ENCODE results near the gene DCAF7. TPM values are rescaled to one million over a fixed set of nuclear protein-coding genes. Genes with fewer than 3 reads are reported as not detected.

Gene DCAF7
- total RNA-seq, 2 donors from 2014 or later = 36.4 to 39.0 TPM

GRCh38 chr17:63640038-63640437, 89.8 kb downstream of the DCAF7 start:
- Mint-ChIP-seq H3K36me3 (ENCODE audit: low read depth) (peaks cover 11% of the 10 kb centered on the region), H3K27me3 (no peaks in the 10 kb centered on the region)

GRCh38 chr17:63641692-63642448, 91.6 kb downstream of the DCAF7 start:
- H3K4me3 Mint-ChIP-seq = no peak overlapping the region
- no peak overlapping the region for H3K27ac Mint-ChIP-seq
- DNase-seq (no peak), ATAC-seq (no peak)
- H3K9me3 ChIP-seq (ENCODE audit: control insufficient read depth, low read length, poor library complexity, severe bottlenecking) = no peaks in the 10 kb centered on the region
- no peaks in the 10 kb centered on the region for H3K27me3 Mint-ChIP-seq
- H3K4me1 Mint-ChIP-seq = peaks cover 21% of the 10 kb centered on the region
- peaks cover 6% of the 10 kb centered on the region for H3K36me3 Mint-ChIP-seq (ENCODE audit: low read depth)

More at GRCh38 chr17:63640038-63640437, 89.8 kb downstream of the DCAF7 start:
- DNase-seq = no peak
- no peak for ATAC-seq
- no peak overlapping the region for H3K27ac Mint-ChIP-seq
- no peak overlapping the region for H3K4me3 Mint-ChIP-seq
- peaks cover 30% of the 10 kb centered on the region for H3K4me1 Mint-ChIP-seq
- H3K9me3 ChIP-seq (ENCODE audit: control insufficient read depth, low read length, poor library complexity, severe bottlenecking) = no peaks in the 10 kb centered on the region

Other genes starting within 250 kb of the DCAF7 start
- 10 to 100 TPM; 50.8 to 69.9 TPM for gene CYB561, start 104.2 kb upstream of the DCAF7 start, total RNA-seq
- gene ACE, start 73.4 kb upstream of the DCAF7 start, total RNA-seq = 10 to 100 TPM; 11.6 to 21.5 TPM
- gene KCNH6, start 27.1 kb upstream of the DCAF7 start, total RNA-seq = not detected
- gene TACO1, start 50.4 kb downstream of the DCAF7 start, total RNA-seq = 10 to 100 TPM; 11.0 to 11.8 TPM
- gene MAP3K3, start 71.9 kb downstream of the DCAF7 start, total RNA-seq = 10 to 100 TPM; 74.1 to 85.0 TPM
- gene LIMD2, start 149.6 kb downstream of the DCAF7 start, total RNA-seq = 100 to 1,000 TPM; 451 to 473 TPM
- gene STRADA, start 191.3 kb downstream of the DCAF7 start, total RNA-seq = 10 to 100 TPM; 44.5 to 50.2 TPM
- gene CCDC47, start 223.1 kb downstream of the DCAF7 start, total RNA-seq = 10 to 100 TPM; 32.6 to 33.5 TPM
- gene DDX42, start 223.7 kb downstream of the DCAF7 start, total RNA-seq = 10 to 100 TPM; 81.6 to 93.6 TPM

Data from T-helper 17 cell (primary cell).